ENCODE measurements around the gene DNAH10.

DNA sequence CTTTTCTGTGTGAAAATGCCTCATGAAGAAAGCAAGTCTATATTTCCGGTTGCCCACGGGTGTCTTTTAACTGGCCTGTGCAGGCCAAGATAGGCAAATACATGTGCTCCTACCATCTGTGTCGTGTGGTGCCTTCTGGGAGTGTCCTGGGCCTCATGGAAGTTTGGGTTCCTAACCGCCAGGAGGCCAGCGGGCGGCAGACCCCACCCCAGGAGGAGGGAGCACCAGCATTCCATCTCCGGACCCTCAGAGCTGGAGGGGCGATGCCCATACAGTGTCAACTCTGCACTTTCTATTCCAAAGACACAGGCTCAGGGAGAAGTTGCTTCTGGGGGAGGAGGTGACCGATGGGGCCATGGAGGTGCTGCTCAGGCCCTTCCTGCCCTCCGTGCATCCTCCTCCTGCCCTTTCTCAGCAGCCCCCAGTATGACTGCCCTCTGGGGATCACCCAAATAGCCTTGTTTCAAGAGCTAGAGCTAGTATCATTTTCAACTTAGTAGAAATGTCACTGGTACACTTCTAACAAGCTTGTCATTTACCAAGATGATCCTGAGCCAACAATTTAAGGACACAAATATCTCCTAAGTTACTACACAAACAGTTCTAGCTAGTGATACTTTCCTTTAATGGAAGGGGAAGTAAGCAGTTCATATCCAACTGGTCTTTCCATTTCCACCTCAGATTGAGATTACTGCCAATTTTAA is 192.7 kb downstream of the DNAH10 start:
- TF ChIP-seq, protein P1, sequence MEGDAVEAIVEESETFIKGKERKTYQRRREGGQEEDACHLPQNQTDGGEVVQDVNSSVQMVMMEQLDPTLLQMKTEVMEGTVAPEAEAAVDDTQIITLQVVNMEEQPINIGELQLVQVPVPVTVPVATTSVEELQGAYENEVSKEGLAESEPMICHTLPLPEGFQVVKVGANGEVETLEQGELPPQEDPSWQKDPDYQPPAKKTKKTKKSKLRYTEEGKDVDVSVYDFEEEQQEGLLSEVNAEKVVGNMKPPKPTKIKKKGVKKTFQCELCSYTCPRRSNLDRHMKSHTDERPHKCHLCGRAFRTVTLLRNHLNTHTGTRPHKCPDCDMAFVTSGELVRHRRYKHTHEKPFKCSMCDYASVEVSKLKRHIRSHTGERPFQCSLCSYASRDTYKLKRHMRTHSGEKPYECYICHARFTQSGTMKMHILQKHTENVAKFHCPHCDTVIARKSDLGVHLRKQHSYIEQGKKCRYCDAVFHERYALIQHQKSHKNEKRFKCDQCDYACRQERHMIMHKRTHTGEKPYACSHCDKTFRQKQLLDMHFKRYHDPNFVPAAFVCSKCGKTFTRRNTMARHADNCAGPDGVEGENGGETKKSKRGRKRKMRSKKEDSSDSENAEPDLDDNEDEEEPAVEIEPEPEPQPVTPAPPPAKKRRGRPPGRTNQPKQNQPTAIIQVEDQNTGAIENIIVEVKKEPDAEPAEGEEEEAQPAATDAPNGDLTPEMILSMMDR (IDR thresholded peaks at IDR 0.05): no peak
- no peak for TF ChIP-seq EP300 (IDR thresholded peaks at IDR 0.05)
- TF ChIP-seq POLR2A (IDR thresholded peaks at IDR 0.05): no peak
